Measurements from ENCODE around the gene ADIPOR2. TPM values are rescaled to one million over a fixed set of nuclear protein-coding genes. Genes with fewer than 3 reads are reported as not detected.
A peak's percentile ranks its signal among the peaks of the same experiment; 100 is the strongest.

Gene ADIPOR2
- total RNA-seq, 1 donor from 2014 or later, result 26.5 TPM

DNA sequence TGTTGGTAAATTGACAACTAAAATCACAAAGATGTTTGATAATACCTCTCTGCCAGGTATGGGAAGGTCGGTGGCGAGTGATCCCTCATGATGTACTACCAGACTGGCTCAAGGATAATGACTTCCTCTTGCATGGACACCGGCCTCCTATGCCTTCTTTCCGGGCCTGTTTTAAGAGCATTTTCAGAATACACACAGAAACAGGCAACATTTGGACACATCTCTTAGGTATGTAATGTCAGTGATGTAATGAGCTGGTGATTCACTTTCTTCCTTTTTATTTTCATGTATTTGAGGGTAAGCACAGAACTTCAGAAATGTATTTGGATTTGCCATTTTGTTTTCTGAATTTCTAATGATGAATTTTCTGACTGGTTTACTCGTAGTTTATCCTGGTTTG, 86.9 kb downstream of the ADIPOR2 start:
- DNase-seq, result no peak

DNA sequence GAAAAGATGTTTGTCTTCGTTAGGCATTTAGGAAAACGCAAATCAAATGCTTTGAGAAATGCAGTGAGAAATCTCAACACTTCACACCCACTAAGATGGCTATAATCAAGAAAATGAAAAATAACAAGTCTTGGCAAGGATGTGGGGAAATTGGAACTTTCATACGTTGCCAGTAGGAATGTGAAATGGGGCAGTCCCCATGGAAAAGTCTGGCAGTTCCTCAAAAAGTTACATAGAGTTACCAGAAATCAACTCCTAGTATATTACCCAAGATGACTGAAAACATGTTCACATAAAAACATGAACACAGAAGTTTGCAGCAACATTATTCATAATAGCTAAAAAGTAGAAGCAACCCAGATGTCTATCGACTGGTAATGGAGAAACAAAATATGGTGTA, 88.0 kb downstream of the ADIPOR2 start:
- DNase-seq, result no peak

DNA sequence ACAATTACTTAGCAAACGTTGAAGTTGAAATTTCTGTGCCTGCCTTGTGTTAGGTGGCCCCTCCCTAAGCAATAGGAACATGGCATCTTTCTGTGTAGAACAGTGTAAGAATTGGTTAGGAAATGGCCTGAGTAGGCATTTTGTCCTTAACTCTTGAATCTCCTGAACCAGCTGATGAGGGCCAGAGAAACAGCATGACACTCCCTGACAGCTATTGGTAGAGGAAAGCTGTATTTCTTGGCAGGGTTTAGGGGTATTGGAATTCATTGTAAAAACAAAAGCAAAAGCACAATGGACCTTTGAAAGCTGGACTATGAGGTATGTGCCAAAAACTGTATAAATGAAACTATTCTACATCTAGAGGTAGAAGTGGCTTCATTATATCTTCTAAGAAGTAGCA, 88.9 kb downstream of the ADIPOR2 start:
- DNase-seq, result peak; percentile 18

DNA sequence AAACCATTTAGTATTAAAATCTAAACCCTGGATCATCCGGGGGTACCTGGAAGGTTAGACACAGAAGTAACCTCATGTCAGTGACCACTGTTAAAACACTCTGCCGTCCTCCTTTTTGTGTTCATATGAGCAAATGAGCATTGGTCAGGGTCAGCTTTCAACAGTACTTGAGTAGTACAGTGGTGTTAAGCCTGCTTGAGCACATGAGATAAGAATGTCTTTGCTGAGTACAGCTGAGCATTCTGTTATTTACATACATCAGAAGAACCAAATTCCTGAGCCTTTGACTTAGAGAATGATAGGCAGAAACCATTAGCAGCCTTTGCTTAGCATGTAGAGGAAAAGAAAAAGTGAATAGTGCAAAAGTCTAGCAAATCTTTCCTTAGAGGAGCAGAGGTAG, 90.9 kb downstream of the ADIPOR2 start:
- DNase-seq, result peak; percentile 39

DNA sequence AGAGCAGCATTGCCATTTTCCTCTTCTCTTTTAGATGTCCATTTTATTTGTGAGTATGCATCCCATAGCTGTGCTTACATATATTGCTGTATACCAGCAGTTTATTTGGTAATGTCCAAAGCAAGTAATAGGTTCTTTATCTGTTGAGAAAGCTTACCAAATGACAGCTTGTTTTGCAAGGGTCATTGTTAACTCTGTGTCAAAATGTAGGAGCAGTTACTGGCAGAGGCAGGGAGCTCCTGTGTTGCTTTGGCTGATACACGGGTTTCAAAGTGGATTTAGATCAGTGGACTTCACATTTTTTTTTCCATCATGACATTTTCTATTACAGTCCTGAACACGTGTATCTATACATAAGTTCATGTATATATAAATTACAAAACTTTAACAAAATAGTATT, 91.3 kb downstream of the ADIPOR2 start:
- no peak for DNase-seq

DNA sequence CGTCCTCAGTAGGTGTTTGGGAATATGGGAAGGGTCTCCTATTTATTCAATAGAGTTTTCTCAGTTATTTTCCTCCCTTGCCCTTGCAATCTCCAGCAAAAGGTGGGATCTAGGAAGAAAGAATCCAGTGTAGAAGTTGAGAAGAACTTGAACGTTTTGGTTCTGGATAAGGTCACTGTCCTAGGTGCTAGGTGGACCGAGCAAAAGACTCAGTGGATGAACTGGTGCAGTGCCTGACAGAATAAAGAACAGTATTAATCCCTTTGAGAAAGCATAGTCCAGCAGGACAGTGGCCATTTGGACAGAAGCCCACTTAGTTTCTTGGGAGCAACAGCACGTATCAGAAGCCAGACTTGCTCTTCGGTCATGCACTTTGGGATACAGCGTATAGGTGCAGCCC, 96.8 kb downstream of the ADIPOR2 start:
- no peak for DNase-seq

DNA sequence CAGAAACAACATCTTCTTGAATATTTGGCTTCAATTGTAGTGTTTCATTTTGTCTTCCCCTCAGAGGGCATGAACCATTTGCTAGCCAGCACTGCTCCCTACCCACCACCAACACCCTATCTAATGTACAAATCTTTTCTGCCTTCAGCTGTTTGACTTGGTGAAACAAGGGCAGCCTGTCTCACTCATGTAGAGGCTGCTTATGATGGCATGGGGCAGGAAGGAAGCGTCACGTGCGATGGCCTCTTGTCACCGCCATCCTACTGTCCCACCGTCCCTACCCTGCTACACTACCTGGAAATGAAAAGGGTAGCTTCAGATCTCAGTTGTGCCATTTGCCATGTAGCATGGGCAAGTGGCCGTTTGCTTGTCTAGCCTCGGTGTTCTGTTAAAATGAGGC, 99.6 kb downstream of the ADIPOR2 start:
- no peak for DNase-seq

DNA sequence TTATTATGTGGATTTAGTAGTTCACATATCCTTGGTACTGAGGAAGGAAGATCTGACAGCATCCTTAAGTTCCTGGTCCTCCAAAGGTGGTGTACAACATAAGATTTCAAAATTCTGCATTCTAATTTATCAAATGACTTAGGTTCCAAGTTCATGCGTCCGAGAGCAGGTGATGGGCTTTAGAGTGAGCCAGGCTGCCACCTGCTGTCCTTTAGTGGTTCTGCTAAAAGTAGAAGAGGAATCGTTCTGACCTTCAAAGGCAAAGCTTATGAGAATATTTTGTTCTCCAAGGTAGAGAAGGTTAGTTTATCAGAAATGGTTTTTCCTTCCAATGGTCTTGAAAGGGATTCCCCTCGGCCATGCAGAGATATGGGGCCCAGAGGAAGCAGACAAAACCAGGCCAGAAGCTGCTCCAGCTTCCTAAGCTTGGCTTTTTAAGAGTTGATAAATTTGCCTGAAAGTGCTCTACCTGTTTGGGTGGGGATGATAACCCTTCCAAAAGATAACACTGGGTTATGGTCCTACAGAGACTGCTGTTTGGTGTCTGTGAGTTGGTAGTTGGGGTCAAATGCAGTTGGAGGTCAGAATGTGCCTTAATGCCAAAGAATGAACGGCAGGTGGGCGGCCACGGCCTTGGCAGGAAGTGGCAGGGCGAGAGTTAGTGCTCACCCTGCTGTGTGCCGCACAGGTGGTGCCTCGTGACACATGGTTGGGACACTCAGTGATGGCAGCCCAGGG, 100.4 kb downstream of the ADIPOR2 start:
- peak; percentile 84 for DNase-seq

DNA sequence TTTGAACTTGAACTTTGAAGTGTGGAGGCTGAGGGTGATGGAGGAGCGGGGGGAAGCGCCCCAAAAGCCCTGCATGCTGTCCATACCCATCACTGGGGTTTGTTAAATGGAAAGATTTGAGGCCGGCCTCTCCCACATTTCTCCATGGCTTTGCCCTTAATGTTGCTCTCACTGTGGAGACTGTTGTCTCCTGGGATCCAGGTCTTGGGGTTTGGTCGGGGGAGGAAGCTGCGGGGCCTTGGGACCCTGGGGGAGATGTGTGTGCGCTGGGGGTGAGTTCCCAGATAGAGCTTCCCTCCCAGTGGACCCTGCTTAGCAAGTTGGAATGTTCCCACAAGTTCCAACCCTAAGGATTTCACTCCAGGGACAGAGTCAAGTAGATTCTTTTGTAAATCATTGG, 101.5 kb downstream of the ADIPOR2 start:
- DNase-seq, result no peak

DNA sequence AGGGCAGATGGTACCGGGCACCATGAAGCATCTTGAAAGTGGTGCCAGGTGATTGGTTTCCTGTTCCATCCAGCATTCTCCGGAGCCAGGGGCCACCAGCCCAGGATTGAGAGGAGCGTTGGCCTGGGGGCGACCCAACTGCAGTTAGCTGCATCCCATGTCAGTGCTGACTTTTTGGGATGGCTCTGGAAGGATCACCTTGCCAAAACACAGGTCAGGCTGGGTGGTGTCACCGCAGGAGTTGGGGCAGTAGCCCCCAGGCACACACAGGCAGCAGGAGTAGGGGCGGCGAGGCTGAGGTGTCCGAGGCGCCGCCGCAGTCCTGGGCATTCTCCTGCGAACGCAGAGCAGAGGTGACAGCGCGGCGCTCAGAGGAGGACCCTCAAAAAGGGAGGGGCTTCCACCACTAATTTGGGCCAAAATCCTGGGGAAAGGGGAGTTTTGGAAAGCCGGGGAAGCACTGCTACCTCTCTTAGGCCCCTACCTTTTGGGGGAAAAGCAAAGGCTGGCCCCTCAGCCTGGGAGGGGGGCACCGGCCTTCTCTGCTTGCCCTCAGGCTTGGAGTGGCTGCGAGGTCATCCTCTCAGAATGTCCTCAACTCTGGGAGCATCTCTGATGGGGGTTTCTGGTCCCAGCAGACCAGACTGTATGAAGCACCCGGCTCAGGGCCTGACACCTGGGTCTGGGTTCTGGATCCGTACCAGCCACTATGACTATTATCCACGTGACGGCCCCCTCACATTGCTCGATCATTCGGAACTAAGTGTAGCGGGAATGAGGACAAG, 102.7 kb downstream of the ADIPOR2 start:
- no peak for DNase-seq

DNA sequence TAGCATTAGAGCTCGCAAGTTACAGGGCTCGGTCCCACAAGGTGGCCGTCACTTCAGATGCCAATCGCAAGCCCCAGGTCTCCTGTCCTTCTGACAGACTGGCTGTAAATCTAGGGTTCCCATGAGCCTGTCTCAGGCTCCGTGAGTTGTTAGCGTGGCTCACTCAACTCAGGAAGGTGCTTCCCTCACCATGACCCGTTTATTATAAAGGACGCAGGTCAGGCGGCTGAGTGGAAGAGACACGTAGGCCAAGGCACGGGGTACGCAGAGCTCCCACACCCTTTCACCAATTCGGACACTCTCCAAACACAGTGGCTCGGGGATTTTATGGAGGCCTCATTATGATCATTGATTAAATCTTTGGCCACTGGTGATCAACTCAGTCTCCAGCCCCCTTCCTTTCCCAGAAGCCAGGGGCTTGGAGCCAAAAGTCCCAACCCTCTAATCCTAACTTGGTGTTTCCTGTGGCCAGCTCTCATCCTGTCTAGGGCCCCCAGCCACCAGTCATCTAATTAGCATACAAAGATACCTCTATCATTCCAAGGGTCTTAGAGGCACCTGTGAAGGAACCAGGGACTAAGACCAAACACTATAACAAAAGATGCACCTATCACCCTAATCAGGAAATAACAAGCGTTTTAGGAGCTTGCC, 103.7 kb downstream of the ADIPOR2 start:
- DNase-seq, result no peak

DNA sequence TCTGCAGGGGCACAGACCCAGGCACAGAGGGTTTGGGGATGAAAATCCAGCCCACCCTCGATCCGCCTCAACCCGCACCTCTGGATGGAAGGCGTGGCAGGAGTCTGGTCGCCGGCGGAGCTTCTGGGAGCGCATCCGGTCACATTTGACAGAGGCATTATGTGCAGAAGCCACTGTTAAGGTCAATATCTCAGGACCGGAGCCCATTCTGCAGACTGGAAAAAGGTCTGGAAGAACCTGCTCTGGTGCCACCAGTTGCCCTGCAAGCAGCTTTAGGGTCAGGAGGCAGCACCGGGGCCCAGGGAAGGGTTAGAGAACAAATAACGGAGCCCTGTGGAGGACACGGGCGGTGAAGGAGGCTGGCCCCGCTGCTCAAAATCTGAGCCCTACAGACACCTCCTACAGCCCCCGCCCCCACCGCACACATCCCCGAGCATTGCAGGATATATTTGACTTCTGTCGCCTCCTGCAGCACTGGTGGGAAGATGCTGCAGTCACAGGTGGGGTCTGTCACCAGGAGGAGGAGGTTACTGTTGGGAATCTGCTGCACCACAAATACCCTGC, 104.4 kb downstream of the ADIPOR2 start:
- DNase-seq, result no peak

DNA sequence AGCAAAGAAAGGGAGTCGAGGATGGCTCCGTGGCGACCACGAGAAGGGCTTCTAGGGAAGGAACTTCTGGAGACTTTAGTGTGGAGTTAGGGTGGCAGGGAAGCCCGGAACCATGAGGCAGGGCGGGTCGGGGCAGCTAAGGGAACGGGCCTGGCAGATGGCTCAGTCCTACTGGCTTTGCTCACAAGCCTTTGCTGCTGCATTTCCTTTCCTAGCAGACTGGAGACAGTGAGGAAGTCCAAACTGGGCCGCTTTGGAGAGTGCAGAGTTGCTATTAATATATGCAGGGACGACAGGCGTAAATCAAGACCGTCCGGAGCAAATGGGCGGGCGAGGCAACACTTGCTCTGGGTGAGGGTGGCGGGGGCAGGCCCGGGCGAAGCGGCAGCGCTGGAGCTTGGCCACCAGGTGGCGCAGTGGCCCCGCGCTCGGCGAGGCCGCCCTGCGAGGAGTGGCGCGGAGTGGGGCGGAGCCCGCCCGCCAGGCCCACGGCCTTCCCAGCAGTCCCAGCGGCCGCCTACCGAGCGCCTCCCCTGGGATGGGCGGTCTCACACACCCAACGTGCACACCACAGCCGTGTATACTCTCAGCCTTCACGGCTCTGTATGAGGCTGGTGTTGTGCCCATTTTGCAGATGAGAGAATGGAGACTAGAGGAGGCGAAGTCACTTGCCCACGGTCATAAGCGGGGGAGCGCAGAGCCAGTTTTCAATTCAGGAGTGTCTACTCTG, 105.1 kb downstream of the ADIPOR2 start:
- DNase-seq, result peak; percentile 92

DNA sequence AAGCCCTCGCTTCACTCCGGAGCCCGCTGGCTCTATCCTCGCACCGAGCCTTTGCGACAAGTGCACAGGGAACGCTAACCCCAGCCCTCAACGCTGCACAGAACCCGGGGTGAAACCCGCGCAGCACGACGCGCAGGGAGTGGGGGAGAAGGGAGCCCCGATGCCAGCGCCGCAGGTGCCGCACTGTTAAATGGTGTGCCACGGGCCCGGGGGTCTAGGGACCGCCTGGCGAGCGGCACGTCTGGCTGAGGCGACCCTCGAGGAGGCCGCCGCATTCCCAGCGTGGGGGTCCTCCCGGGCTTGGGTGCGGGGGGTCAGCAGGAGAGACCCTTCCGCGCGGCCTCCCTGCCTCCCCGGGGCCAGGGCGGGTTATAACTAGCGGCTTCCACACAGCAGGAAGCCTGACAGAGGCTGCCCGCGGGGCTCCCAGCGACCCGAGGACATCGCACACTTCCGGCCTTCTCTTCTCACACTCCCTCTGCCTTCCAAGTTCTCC, 105.7 kb downstream of the ADIPOR2 start:
- DNase-seq, result peak; percentile 34

DNA sequence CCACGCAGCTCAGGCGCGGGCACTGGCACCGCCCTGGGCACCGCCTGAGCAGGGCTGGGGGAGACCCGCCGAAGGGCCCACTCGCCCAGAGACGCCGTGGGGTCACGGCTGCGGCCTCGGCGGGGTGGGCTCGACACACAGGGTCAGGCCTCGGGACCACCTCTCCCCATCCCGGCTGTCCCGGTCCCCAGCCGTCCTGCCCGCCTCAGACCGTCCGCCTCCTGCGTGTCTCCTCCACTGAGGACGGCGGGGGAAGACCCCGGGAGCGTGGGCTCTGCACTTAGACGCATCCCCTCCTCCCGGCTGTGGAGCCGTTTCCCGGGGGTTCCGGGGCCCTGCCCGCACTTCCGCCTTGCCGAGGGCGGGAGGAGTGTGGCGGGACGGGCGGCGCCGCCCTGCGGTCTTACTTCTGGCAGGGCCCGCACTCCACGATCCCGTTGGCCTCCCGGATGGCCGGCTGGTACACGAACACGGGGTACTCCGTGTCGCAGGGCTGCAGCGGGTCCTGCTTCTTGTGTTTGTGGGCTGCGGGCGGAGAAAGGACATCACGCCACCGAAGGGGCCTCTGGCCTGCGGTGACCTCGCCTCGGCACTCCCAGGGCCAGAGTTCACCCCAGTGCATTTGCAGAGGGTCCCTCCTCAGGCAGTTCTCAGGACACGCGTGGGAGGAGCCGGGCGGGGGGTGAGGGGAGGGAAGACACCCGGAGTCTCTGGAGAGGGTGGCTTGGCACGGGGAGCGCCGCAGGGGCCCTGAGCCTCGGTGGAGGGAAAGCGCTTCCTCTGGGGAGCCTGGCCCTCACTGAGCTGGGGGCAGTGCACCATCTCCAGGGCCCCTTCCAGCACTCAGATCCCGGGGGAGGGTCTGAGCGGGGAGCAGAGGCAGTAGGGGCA, 106.4 kb downstream of the ADIPOR2 start:
- peak; percentile 34 for DNase-seq

DNA sequence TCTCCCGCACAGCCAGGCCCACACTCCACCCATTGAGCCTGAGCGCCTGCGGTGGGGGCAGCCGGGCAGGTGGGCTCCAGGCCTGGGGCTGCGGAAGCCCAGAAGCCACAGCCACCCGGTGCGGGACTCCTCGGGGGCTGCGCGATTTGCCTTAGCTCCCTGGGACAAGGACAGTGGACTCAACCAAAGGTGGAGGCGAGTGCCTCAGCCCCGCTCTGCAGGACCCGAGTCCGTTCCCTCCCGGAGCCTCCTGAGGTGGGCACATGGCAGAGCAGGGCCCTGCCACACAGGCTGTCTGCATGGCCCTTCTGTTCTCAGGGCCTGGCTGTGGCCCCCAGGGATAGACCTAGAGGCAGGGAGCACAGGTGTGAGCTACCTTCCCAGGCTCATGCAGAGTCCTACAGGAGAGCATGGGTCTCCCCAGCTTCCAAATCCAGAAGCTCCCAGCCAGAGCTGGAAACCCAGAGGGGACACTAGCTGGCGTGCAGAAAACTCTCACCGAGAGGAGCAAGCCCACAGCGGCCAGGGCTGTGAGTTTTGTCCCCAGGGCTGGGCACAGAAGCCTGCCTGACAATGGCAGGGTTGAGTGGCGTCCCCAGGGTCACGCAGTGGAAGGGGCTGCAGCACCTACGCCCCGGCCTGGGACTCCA, 107.2 kb downstream of the ADIPOR2 start:
- DNase-seq, result no peak

DNA sequence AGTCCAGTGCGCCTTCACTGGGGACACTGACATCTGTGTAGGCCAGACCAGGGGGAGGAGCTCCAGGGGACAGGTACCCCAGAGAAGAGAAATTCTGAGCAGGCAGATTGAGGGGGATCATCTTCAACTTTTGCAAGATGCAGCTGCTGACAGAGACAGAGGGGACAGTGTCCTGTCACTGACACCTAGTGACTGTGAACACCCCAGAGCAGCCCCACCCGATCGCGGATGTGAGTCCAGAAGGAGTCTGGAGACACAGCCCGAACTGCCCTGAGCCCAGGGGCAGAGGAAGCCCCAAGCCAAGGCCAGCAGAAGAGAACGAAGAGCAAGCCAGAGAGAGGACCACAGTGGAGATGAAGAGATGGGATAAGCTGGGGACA, 107.8 kb downstream of the ADIPOR2 start:
- DNase-seq, result no peak

DNA sequence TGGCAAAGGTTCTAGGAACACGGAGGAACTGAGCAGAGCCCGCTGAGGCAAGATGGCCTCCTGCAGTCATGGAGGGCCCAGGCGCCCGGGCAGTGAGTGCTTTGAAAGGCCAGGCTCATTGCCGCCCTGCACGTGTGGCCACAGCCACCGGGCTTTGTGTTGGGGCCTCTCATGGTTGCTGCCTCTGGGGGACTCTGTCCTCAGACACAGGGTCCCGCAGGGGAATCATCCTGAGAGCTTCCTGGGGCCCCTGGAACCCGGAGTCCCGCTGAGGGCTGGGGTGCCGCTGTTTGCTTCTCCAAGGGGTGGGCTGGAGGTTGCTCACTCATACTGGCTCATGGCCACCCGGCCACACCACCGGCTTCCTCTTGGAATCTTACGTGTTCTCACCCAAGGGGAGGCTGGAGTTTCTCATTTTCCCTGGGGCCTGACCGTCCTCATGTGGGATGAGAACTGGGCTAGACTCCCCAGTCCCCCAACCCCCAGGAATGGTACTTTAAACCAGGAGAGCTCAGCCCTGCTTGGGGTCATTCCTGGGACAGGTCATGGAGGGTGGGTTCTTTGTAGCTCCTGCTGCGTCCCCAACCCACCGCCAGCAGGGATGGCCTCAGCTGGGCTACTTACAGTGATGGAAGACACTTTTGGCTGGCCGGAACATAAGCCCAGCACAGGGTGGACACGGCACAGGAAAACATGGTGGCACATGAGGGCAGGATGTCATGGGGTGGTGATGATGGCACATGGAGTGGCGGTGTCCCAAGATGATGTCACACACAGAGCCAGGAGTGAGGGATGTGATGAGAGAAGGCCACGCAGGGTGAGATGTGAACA, 108.4 kb downstream of the ADIPOR2 start:
- DNase-seq, result no peak

DNA sequence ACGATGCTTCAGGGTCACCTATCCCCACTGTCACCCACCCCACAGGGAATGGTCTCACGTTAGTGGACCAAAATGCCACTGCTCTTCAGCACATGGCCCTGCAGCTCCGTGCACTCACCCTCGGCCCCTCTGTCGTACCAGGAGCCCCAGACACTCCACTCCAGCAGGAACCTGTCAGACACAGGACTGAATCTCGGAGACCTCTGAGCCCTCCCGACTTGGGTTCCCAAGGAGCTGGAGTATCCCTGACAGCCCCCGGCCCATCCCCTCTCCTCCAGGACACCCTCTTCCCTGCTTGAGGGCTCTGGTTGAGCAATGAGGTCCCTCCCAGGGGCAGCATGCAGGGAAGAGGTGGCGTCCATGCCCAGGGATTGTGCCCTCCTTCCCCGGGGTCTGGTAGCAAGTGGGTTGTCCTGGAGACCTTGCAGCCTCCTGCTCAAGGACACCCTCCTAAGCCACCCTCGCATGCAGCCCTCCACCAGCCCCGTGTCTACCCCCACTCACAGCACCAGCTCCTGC, 109.1 kb downstream of the ADIPOR2 start:
- no peak for DNase-seq
